ENCODE data around the gene KRTAP9-6.

GRCh38 chr17:41256291-41256685 is 8.9 kb upstream of the KRTAP9-6 start:
- TF ChIP-seq CTCF (IDR thresholded peaks at IDR 0.05) (no peak), POLR2A (IDR thresholded peaks at IDR 0.05) (no peak)

Data from adrenal gland (tissue), 5 donors.